ENCODE results near the gene CPD.
A peak's percentile ranks its signal among the peaks of the same experiment; 100 is the strongest.

CPD gene

DNA sequence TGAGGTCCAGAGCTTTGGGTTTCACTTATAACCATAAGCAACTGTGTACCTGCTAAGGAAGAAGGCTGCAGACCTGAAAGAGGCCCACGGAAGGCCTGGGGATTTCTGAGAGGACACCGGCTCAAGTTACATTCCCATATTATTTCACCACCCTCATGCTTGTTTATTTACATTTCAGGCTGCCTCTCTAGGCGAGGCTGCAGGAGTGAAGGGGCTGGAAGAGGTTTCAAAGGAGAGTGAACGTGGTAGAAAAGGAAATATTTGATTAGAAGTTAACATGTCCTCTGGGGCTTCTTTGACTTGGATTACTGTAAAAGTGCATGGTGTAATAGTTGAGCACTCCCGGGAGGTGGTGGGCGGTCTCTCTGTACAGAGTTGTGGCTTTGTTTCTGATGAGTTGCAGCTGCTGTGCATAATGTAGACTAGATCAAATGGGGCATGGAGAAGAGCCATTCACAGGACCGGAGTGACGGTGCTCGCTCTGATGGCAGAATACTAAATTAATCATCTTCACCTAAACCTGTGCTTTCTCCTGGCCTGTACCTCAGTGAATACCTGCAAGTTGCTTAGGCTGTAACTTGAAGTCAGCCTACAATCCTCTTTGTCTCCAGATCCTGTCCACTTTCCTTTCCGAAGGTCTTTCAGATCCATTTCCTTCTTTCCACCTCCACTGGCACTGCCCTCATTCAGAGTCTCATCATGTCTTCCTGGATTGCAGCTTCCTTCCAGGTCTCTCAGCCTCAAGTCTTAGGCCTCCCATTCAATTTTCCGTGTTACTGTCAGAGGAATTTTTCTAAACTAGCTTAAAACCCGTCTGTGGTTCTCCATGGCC lies 1.9 kb upstream of the CPD start:
- no peaks in the 10 kb centered on the region for H3K27me3 ChIP-seq (ENCODE audit: control insufficient read depth, insufficient read depth, low read length)
- H3K9me3 ChIP-seq (ENCODE audit: control insufficient read depth, low read length): no peaks in the 10 kb centered on the region
- H3K79me2 ChIP-seq: peaks cover 21% of the 10 kb centered on the region
- H3K27ac ChIP-seq: peak overlapping the region; percentile 64
- peak overlapping the region; percentile 85 for H2AFZ ChIP-seq
- no peak overlapping the region for H3K9ac ChIP-seq
- H3K4me3 ChIP-seq (ENCODE audit: low read depth, low read length): no peak overlapping the region
- H3K36me3 ChIP-seq (ENCODE audit: control insufficient read depth, insufficient read depth, low read length): no peaks in the 10 kb centered on the region
- H3K4me1 ChIP-seq: peaks cover 26% of the 10 kb centered on the region
- peak overlapping the region; percentile 2 for H3K4me2 ChIP-seq (ENCODE audit: low read length)
- no peak for TF ChIP-seq CTCF (IDR thresholded peaks at IDR 0.05)

GRCh38 chr17:30377574-30378240 lies 1.0 kb upstream of the CPD start:
- TF ChIP-seq CTCF (IDR thresholded peaks at IDR 0.05): no peak
- peak overlapping the region; percentile 64 for H3K27ac ChIP-seq
- H3K4me3 ChIP-seq (ENCODE audit: low read depth, low read length): peak overlapping the region; percentile 87
- H3K9ac ChIP-seq: no peak overlapping the region
- peak overlapping the region; percentile 99 for H2AFZ ChIP-seq
- H3K36me3 ChIP-seq (ENCODE audit: control insufficient read depth, insufficient read depth, low read length): no peaks in the 10 kb centered on the region
- H3K4me1 ChIP-seq: peaks cover 26% of the 10 kb centered on the region
- no peaks in the 10 kb centered on the region for H3K9me3 ChIP-seq (ENCODE audit: control insufficient read depth, low read length)
- no peaks in the 10 kb centered on the region for H3K27me3 ChIP-seq (ENCODE audit: control insufficient read depth, insufficient read depth, low read length)
- peak overlapping the region; percentile 82 for H3K4me2 ChIP-seq (ENCODE audit: low read length)
- peaks cover 21% of the 10 kb centered on the region for H3K79me2 ChIP-seq

DNA sequence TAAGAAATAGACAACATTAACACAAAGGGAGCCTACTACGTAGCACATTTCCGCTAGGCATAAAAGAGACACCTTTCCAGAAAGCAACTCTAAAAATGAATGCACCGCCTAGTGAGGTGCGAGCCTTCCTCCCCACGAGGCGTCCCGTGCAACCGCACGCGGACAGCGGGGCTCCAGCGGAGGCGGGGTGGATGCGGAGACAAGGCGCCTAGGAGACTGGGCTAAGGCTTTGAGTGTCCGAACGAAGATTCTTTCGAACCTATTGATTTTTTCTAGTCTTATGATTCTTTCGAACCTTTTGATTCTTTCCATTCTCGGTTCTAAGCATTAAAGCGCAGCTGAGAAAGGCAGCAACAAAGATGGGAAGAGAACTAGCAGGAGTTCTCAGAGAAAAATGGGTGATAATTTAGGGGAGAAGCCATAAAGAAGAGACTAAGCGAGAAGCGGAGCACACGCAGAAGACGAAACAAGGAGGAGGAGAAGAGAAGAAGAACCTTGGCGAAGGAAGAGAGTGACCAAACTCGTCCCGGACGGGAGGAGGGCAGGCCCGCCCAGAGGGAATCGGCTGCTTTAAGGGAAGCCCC lies 394 bp upstream of the CPD start:
- Histone ChIP-seq H2AFZ (peak overlapping the region; percentile 99), H3K9me3 (ENCODE audit: control insufficient read depth, low read length) (no peaks in the 10 kb centered on the region), H3K4me2 (ENCODE audit: low read length) (peak overlapping the region; percentile 82), H3K36me3 (ENCODE audit: control insufficient read depth, insufficient read depth, low read length) (no peaks in the 10 kb centered on the region), H3K9ac (no peak overlapping the region), H3K4me3 (ENCODE audit: low read depth, low read length) (peak overlapping the region; percentile 87), H3K79me2 (peaks cover 27% of the 10 kb centered on the region), H3K4me1 (peaks cover 27% of the 10 kb centered on the region), H3K27ac (peak overlapping the region; percentile 84), H3K27me3 (ENCODE audit: control insufficient read depth, insufficient read depth, low read length) (no peaks in the 10 kb centered on the region)
- no peak for TF ChIP-seq CTCF (IDR thresholded peaks at IDR 0.05)

DNA sequence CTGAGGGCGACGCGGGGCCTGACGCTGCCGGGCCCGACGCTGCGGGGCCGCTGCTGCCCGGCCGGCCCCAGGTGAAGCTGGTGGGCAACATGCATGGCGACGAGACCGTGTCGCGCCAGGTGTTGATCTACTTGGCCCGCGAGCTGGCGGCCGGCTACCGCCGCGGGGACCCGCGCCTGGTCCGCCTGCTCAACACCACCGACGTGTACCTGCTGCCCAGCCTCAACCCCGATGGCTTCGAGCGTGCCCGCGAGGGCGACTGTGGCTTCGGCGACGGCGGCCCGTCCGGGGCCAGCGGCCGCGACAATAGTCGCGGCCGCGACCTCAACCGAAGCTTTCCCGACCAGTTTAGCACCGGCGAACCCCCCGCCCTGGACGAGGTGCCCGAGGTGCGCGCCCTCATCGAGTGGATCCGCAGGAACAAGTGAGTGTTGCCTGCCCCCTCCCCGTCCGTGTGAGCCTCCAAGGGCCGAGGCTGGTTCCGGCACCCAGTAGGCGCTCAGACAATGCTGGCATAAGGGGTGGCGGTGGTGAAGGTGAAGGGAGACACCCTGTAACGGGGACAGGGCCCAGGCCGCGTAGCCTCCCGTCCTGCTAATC lies 676 bp downstream of the CPD start:
- Histone ChIP-seq H2AFZ (peak overlapping the region; percentile 99), H3K4me2 (ENCODE audit: low read length) (peak overlapping the region; percentile 57), H3K27me3 (ENCODE audit: control insufficient read depth, insufficient read depth, low read length) (no peaks in the 10 kb centered on the region), H3K27ac (peak overlapping the region; percentile 84), H3K9me3 (ENCODE audit: control insufficient read depth, low read length) (no peaks in the 10 kb centered on the region), H3K36me3 (ENCODE audit: control insufficient read depth, insufficient read depth, low read length) (no peaks in the 10 kb centered on the region), H3K79me2 (peaks cover 34% of the 10 kb centered on the region), H3K4me3 (ENCODE audit: low read depth, low read length) (peak overlapping the region; percentile 87), H3K9ac (peak overlapping the region; percentile 78), H3K4me1 (peaks cover 31% of the 10 kb centered on the region)
- no peak for TF ChIP-seq CTCF (IDR thresholded peaks at IDR 0.05)
